C4-2B (cell line): ENCODE results near the gene OSBPL10.

Experiments
- CTCF ChIP-seq: fragments of 450-650 bp; conservative IDR thresholded peaks from 2 replicates; pipeline ENCODE4 v1.5.1; 2017; ENCODE audit warnings: mild to moderate bottlenecking
- ZFX ChIP-seq: fragments of 450-650 bp; IDR thresholded peaks from 2 replicates; pipeline ENCODE4 v1.6.1; 2017

DNA sequence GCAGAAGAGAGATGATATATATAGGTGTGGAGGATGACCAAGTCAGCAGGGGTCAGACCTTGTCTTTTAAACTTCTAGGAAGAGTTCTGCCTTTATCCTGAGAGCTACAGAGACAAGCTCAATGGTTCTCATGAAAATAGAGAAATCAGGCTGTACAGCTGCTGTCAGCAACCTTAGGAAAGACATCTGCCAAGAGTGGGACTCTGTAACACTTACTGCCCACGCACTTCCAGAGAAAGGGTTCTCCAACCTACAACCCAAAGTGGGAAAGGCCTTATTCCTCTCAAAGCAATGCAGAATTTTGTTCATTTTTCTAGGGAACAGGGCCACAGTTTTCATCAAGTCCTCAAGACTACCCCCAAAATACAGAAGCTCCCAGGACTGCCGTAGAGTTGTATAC, 309.6 kb downstream of the OSBPL10 start:
- TF ChIP-seq CTCF (no peak), ZFX (no peak)
